SHP77 treated with DMSO at 0.1 percent for 48 hours (cell line): Measurements from ENCODE around the gene KCNN3.

Experiments
- DNase-seq: peaks from one replicate; lab custom pipeline; 2025; lab: John Stamatoyannopoulos, UW

Gene KCNN3

DNA sequence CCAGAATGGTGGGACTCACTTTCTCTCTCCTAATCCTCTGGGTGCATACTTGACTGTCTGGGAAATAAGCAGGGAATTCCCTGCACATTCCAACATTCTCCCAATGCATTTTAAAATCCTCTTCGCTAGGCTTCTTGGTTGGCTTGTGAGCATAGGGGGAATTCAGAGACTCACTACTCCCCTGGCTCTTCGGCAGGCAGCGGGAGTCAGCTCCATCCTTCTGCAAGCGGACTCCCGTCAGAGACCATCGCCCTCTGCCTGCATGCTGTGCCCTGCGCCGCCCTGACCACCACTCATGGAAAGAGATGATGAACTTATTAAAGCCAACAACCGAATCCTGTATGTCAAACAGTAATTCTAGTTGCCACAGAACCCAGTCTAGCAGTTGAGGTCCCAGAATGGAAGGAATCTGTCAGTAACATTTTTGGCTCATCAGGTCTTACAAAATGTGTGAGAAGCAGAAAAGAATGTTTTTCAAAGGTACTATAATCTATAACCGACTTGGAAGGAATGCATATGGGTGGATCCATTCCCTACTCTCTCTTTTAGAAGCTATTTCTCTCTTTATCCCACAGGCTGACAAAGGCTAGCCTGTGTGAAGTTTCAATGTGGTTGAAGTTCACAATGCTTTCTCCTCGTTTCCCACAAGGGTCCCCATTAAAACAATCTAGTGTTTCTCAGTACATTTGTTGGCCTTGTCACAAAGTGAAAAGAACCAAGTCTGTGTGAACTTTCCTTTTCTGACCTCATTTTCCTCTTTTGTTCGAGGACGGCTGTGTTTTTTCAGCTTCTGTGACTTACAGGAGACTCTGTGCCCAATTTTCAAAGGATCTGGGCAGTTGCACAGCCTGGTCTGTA is 143.0 kb downstream of the KCNN3 start:
- DNase-seq, result no peak

DNA sequence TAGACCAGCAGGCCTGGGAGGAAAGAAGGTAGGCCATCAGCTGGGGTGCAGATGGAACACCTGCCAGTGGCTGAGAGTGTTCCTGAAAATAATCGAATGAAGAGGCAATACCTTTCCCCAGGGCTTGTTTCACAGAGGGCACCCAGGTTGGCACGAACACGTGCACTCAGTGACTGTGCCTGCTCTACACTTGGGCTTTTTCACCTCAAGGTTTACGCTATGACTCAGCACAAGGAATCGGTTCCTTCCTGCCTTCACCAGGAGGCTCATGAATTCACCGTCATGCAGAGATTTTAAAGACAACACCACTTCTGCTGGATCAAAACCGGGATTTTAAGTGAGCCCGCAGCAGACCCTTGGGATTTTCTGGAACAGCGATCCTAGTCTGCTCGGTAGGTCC is 143.6 kb downstream of the KCNN3 start:
- no peak for DNase-seq

- DNase-seq, result no peak
These were observed 144.2 kb downstream of the KCNN3 start for GRCh38 chr1:154725865-154726264.

DNA sequence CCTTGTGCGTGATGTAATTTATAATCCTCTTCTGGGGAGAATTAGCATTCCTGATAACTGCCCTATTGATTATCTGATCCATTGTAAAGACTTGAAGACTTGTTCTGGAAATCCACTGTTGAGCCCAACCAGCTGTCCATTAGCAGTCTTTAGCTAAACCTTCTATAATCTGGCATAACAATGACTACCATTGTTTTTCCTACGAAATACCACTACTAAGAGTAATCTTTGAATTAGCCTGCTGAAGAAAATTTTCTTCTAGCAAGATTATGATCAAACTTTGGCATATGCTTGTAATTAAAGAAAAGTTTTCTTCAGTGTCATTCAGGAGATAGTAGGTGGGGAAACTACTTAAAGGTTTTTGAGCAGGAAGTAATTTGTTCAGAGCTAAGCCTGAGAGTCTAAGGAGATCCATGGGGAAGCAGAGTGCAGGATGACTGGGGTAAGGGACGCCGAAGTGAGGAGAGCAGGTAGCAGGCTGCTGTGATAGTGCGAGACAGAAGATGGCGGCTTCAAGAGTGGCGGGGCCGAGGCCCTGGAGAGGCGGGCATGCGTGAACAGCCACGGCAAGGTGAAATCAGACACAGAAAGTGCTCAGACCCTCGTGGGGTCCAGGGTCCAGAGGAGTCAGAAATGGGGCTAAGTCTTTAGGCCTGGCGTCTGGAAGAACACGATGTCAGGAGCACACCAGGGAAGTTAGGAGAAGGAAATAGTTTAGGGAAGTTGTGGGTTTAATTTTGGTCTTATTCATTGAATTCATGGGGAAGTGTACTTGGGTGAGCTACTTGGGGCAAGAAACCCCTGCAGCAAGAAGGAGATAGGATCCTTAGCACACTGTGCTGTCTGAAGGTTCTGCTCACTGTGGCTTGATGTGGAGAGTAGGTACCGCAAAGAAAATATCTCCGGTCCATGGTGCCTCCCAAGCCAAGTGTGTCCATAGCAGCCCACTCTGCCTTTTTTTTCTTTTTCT is 149.5 kb downstream of the KCNN3 start:
- DNase-seq, result no peak

DNA sequence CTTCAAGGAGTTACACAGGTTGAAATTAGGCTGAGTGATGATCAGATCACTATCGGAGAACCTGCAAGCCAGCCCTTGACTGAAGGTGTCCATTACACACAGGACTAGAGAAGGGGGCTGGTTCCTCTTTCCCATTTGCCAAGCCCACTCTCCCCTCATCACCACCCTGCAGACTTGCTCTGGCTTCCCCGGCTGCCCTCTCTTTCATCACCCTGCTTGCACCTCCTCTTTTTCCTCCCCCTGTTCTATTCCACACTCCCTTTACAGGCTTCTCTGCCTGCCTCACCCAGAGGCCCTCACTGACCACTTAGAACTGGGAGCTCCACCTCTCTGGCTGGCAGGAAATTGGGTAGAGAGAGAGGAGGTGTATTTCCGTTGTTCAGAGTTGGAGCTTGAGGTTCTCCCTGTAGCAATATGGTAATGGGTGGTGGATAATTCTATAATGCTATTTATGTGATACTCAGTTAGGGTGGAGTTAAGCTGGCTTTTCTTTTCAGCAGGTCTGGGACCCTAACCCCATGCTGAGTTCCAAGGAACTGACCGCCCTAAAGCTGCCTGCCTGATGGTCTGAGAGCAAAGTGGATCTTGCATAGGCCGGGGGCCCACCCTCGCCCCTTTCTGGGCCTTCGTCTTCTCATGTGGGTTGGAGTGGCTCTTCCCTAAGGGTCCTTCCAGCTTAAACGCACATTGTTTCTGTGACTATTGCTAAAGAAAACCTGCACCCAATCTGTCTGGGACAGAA is 150.3 kb downstream of the KCNN3 start:
- DNase-seq, result no peak

GRCh38 chr1:154718566-154718965 is 151.5 kb downstream of the KCNN3 start:
- DNase-seq, result no peak

DNA sequence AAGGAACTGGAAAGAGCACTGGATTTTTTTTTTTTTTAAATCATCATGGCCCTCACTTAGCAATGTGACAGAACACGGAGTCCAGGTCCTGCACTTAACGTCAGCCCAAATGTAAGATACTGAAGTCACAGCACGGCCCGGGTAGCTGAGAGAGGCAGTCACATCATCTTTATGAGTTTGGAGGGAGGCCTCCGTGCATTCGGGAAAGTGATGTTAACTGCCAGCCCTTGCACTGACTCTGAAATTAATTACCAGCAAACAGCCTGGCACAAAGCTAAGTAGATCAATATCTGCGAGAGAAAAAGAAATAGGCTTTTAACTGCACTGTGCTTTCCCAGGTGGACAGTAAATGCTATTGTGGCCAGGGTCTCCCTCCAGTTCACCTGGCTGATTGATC is 152.6 kb downstream of the KCNN3 start:
- no peak for DNase-seq

DNA sequence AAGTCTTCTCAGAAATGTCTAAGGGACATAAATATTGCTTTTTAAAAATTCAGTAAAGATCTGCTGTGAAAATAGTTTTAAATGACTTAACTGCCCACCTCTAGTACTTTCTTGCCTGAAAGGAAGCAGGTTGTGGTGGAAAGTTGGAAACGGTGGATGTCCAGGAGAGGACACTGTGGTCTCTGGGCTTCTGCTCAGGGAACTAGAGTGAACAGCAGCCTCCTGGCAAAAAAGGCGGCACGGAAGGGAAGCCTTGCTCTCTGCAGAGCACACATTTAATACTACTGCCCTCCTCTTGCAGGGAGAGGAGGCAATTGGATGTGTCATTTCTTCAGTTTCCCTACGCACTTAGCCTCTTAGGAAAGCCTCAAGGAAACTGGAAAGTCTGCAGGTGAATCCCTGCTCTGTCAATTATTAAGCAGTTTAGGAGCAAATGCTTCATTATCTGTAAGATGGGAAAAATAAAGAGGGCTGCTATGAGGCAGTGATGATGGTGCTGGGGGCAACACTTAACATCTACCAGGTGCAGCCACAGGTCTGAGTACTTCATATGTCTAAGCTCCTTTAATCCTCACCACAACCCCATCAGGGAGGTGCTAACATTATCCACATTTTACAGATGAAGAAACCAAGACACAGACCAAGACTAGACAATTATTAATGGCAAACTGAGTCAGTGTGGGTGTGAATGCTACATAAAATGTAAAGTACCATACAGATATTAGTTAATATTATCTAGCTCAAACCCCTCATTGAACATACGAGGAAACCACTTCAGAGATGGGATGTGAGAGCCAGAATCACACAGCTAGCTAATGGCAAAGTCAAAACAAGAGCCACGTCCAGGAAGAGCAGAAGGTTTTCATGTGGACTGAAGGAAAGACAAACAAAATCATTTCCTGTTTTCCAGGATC is 153.2 kb downstream of the KCNN3 start:
- no peak for DNase-seq

DNA sequence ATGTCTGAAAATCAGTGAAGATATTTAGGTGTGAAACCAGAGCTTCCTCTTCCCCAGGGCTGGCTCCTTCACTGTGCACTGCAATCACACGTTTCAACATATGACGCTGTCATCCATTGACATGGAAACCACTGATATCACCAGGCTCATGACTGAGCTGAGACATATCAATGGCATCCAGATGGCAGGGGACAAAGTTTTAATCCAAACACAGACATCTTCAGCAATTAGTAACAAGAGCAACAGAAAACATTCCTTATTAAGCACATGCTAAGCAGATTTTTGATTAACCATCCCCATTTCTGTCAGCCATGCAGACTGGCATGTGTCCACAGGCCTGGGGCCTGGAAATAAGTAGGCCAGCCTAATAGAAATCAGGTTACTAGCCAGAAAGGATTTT is 154.1 kb downstream of the KCNN3 start:
- no peak for DNase-seq

- DNase-seq, result no peak
These were observed 154.7 kb downstream of the KCNN3 start for GRCh38 chr1:154715385-154715784.

GRCh38 chr1:154714638-154715037 is 155.4 kb downstream of the KCNN3 start:
- no peak for DNase-seq

DNA sequence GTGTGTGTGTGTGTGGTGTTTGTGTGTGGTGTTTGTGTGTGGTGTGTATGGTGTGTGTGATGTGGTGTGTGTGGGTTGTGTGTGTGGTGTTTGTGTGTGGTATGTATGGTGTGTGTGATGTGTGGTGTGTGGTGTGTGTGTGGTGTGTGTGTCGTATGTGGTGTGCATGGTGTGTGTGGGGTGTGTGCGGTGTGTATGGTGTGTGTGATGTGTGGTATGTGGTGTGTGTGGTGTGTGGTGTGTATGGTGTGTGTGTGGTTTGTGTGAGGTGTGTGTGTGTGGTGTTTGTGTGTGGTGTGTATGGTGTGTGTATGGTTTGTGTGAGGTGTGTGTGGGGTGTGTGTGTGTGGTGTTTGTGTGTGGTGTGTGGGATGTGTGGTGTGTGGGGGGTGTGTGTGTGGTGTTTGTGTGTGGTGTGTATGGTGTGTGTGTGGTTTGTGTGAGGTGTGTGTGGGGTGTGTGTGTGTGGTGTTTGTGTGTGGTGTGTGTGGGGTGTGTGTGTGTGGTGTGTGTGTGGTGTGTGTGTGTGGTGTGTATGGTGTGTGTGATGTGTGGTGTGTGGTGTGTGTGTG is 155.9 kb downstream of the KCNN3 start:
- no peak for DNase-seq

GRCh38 chr1:154713005-154713404 is 157.1 kb downstream of the KCNN3 start:
- no peak for DNase-seq

DNA sequence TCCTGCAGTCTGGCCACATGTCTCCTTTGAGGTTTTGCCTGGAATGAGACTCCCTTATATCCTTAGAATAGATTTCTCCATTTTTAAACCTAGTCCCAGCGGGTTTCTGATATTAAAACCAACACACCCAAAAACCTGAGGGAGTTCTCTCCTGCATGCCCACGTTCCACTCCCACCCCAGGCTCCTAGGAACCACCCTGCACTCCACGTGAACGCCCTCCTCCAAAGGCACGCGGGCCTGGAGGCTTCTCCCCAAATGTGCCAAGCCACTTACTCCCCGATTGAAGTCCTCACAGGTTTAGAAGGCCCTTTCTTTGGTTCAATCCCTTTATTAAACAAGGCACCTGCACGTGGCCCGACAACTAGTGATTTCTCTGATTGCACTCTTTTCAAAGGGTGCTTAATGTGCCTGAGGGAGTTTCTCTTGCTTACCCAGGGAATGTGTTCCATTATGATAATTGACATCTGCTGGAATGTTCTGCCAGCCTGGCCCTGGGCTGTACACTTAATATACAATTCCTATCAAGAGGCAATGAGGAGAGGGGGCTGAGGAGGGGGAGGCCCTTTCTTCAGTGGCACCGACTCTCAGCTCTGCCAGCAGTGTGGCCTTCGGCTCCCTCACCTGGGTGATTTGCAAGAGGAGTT is 157.8 kb downstream of the KCNN3 start:
- DNase-seq, result no peak

GRCh38 chr1:154711416-154711815 is 158.7 kb downstream of the KCNN3 start:
- DNase-seq, result no peak

DNA sequence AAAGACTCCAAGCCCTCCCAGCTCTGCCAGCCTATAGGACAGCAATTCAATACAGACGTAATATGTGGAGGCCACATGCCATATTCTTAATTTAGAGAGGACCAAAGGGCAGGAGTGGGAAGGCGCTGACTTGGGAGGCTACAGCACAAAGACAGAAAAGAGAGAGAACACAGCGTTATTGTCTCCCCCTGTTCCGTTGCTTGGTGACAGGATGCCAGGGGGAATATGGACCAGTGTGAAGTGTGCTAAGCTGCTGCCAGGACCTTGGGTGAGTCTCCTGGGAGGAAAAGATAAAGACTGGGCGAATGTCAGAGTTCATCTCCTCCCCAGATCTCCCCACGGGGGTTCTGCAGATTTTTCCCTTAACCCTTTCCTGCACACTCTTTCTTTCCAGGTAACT is 160.0 kb downstream of the KCNN3 start:
- DNase-seq, result no peak

GRCh38 chr1:154707901-154708463 is 162.1 kb downstream of the KCNN3 start:
- DNase-seq, result no peak

GRCh38 chr1:154706851-154707250 is 163.2 kb downstream of the KCNN3 start:
- DNase-seq, result no peak

GRCh38 chr1:154705544-154705943 is 164.5 kb downstream of the KCNN3 start:
- DNase-seq, result no peak

- no peak for DNase-seq
These were observed 166.9 kb downstream of the KCNN3 start for GRCh38 chr1:154703170-154703569.
